ENCODE data around the gene SCFD2. TPM values are rescaled to one million over a fixed set of nuclear protein-coding genes. Genes with fewer than 3 reads are reported as not detected.
"Not testable (repeated sequence)": the region's sequence is repeated elsewhere in the genome, so short reads cannot be mapped to it uniquely, and the experiment has no call there.

The SCFD2 gene
- total and polyA plus RNA-seq, 2 of the 8 experiments (the other 6 are each of a cell fraction or from before 2014, with no cell fraction given): 6.2 to 10.2 TPM

DNA sequence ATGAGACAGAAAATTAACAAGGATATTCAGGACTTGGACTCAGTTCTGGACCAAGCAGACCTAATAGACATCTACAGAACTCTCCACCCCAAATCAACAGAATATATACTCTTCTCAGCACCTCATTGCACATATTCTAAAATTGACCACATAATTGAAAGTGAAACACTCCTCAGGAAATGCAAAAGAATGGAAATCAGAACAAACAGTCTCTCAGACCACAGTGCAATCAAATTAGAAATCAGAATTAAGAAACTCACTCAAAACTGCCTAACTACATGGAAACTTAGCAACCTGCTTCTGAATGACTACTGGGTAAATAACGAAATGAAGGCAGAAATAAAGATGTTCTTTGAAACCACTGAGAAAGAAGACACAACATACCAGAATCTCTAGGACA is 333.0 kb downstream of the SCFD2 start:
- DNase-seq (ENCODE audit: low read depth in 1 of 2, low spot score in 2 of 2); H2AFZ ChIP-seq (ENCODE audit: low read length); POLR2A ChIA-PET (ENCODE audit: partially characterized antibody); H3K9ac ChIP-seq (replicated peaks in 1 of 4; ENCODE audit: extremely low read depth in 1 of 4, low read depth in 3 of 4, low read length in 3 of 4); H3K23me2 ChIP-seq (ENCODE audit: low read depth, low read length); H3K27ac ChIP-seq (ENCODE audit: low read depth, low read length); H4K5ac ChIP-seq (ENCODE audit: insufficient read length, low read depth, low read length); H3K9me3 ChIP-seq (ENCODE audit: insufficient read depth in 2 of 2, low read depth in 1 of 2, low read length in 1 of 2); H2BK5ac ChIP-seq (ENCODE audit: low read depth, low read length); H3K36me3 ChIP-seq (ENCODE audit: control insufficient read depth in 2 of 4, insufficient read depth in 4 of 4, low read length in 3 of 4); H2AK5ac ChIP-seq (ENCODE audit: low read depth, low read length); H3K79me1 ChIP-seq (ENCODE audit: low read depth, low read length); H3K4me3 ChIP-seq (ENCODE audit: extremely low read depth in 1 of 4, insufficient read depth in 2 of 4, low read depth in 3 of 4, low read length in 4 of 4); H4K8ac ChIP-seq (ENCODE audit: extremely low read depth, insufficient read depth, low read length); H2BK120ac ChIP-seq (replicated peaks; ENCODE audit: low read depth, low read length); H3K79me2 ChIP-seq (ENCODE audit: control insufficient read depth in 1 of 2, insufficient read depth in 2 of 2, low read length in 2 of 2); H3K18ac ChIP-seq (ENCODE audit: extremely low read depth, low read length); H3K56ac ChIP-seq (replicated peaks; ENCODE audit: insufficient read length, low read depth, low read length); H3K4me2 ChIP-seq (ENCODE audit: insufficient read depth in 1 of 2, low read depth in 2 of 2, low read length in 2 of 2); H3K14ac ChIP-seq (ENCODE audit: insufficient read length); H2BK15ac ChIP-seq (ENCODE audit: low read length); H4K91ac ChIP-seq (replicated peaks; ENCODE audit: insufficient read length, low read length); H2BK12ac ChIP-seq (ENCODE audit: low read depth, low read length); H3K4ac ChIP-seq (replicated peaks; ENCODE audit: insufficient read length, low read depth, low read length); H2BK20ac ChIP-seq (ENCODE audit: low read length); H3K27me3 ChIP-seq (replicated peaks in 1 of 4; ENCODE audit: control insufficient read depth in 3 of 4, extremely low read depth in 1 of 4, insufficient read depth in 3 of 4, low read length in 3 of 4); CTCF ChIA-PET (ENCODE audit: partially characterized antibody); H4K20me1 ChIP-seq (replicated peaks in 1 of 2; ENCODE audit: control insufficient read depth in 1 of 2, insufficient read depth in 2 of 2, low read length in 2 of 2); FAIRE-seq; H3K23ac ChIP-seq (ENCODE audit: insufficient read length); H3K4me1 ChIP-seq (replicated peaks in 1 of 4; ENCODE audit: control insufficient read depth in 3 of 4, insufficient read depth in 4 of 4, low read length in 3 of 4): not testable (repeated sequence)
- WGBS, 2 experiments (ENCODE audit: extremely low coverage in 1 of 2, insufficient coverage in 1 of 2, insufficient read length in 1 of 2, insufficient replicate concordance in 2 of 2, low coverage in 1 of 2, low lambda C conversion rate in 2 of 2, missing lambda C conversion rate in 1 of 2): 82% methylated on average over 1 of the region's 1 CpG; no CpG with 5 or more reads in 1 of the 2 experiments

Data from H1 (cell line).